SK-N-MC (cell line): ENCODE measurements around the gene IRF2BPL.

Experiments
- DNase-seq: peaks from one replicate; pipeline ENCODE4 v3.0.0-alpha.2; 2011; ENCODE audit warnings: low read depth, low spot score
- H3K27ac ChIP-seq: fragments of 200-600 bp; sonication (generic); 2 replicates; pipeline ENCODE4 v1.5.1; 2016; ENCODE audit warnings: mixed run types
- H3K36me3 ChIP-seq: fragments of 200-600 bp; sonication (generic); 2 replicates; pipeline ENCODE4 v1.6.1; 2017; ENCODE audit warnings: antibody characterized with exemption, low read length, mixed read lengths; ENCODE audit not compliant: insufficient read depth
- H3K4me3 ChIP-seq: fragments of 200-600 bp; sonication (generic); 2 replicates; pipeline ENCODE4 v1.5.1; 2016
- H3K9ac ChIP-seq: fragments of 200-600 bp; sonication (generic); 2 replicates; pipeline ENCODE4 v1.8.0; 2017; ENCODE audit warnings: mixed run types, mixed read lengths; ENCODE audit not compliant: insufficient read length
- H3K9me3 ChIP-seq: fragments of 200-600 bp; sonication (generic); 2 replicates; pipeline ENCODE4 v1.6.1; 2017; ENCODE audit warnings: low read depth, mild to moderate bottlenecking, antibody characterized with exemption, low read length, moderate library complexity, mixed read lengths
- EZH2 ChIP-seq: fragments of 200-600 bp; sonication (generic); IDR thresholded peaks from one replicate; pipeline ENCODE4 v1.6.1; 2017; ENCODE audit warnings: antibody characterized with exemption
- FOXP2 ChIP-seq: optimal IDR thresholded peaks from 2 replicates; pipeline ENCODE3; 2011; ENCODE audit warnings: mild to moderate bottlenecking, moderate library complexity; ENCODE audit not compliant: insufficient read depth; ENCODE audit errors: extremely low read length, control extremely low read depth
- POLR2AphosphoS5 ChIP-seq: IDR thresholded peaks from 2 replicates; pipeline ENCODE4 v1.6.1; 2012; ENCODE audit warnings: mild to moderate bottlenecking, low read depth, low read length, borderline replicate concordance

IRF2BPL gene

GRCh38 chr14:76984787-76985375 is 43.6 kb downstream of the IRF2BPL start:
- Histone ChIP-seq H3K9me3 (no peaks in the 10 kb centered on the region), H3K4me3 (no peak overlapping the region), H3K36me3 (no peaks in the 10 kb centered on the region), H3K27ac (no peak overlapping the region), H3K9ac (no peak overlapping the region)
- DNase-seq, result no peak
- no peak for TF ChIP-seq POLR2AphosphoS5
- no peak for TF ChIP-seq FOXP2
- TF ChIP-seq EZH2, result no peak

DNA sequence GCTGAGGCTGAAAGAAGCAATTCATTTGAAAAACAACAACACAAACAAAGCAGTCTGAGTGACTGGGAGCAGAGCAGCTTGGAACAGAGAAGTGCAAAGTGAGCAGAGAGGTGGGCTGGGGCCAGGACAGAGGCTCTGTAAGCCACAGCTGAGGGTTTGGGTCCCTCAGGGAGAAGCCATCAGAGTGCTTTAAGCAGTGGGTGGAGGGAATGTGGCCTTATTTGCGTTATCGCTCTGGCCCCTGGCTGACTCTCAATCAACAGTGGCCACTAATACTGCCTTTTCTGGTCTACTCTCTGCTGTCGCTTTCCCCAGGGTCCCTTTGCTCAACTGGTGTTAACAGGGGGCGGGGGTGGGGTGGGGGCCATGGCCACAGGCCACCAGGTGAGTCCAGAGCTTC is 44.2 kb downstream of the IRF2BPL start:
- H3K27ac ChIP-seq, result no peak overlapping the region
- H3K9me3 ChIP-seq, result no peaks in the 10 kb centered on the region
- no peak overlapping the region for H3K4me3 ChIP-seq
- TF ChIP-seq FOXP2, result no peak
- TF ChIP-seq EZH2, result no peak
- TF ChIP-seq POLR2AphosphoS5, result no peak
- DNase-seq, result no peak
- H3K36me3 ChIP-seq, result no peaks in the 10 kb centered on the region
- H3K9ac ChIP-seq, result no peak overlapping the region

DNA sequence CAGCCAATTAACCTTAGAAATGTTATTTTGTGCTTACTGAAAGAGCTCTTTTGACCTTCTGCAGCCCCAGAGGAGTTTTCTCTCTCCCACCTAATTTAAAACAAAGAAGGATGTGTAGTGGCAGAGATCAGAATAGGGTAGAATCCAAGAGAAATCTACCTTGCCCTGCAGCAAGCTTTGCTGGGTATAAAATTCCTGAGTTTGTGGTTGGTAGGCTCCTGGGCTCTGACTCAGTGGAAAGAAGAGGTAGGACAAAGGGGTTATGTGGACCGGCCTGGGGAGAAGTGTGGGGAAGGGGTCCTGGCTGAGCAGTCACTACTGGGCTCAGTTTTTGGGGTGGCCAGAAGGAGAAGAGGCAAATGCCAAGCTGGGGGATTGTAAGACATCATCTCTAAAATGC is 46.8 kb downstream of the IRF2BPL start:
- H3K4me3 ChIP-seq, result no peak overlapping the region
- H3K27ac ChIP-seq, result no peak overlapping the region
- no peak for TF ChIP-seq EZH2
- no peak for TF ChIP-seq POLR2AphosphoS5
- TF ChIP-seq FOXP2, result no peak
- H3K9ac ChIP-seq, result no peak overlapping the region
- H3K36me3 ChIP-seq, result no peaks in the 10 kb centered on the region
- no peaks in the 10 kb centered on the region for H3K9me3 ChIP-seq
- no peak for DNase-seq

- Histone ChIP-seq H3K4me3 (no peak overlapping the region), H3K9ac (no peak overlapping the region), H3K27ac (no peak overlapping the region), H3K36me3 (no peaks in the 10 kb centered on the region), H3K9me3 (no peaks in the 10 kb centered on the region)
- DNase-seq, result no peak
- no peak for TF ChIP-seq FOXP2
- no peak for TF ChIP-seq POLR2AphosphoS5
- no peak for TF ChIP-seq EZH2
These were observed 50.5 kb downstream of the IRF2BPL start for GRCh38 chr14:76977793-76978720.

GRCh38 chr14:76976240-76977005 is 52.1 kb downstream of the IRF2BPL start:
- DNase-seq, result no peak
- no peak for TF ChIP-seq FOXP2
- TF ChIP-seq POLR2AphosphoS5, result no peak
- TF ChIP-seq EZH2, result no peak
- H3K9me3 ChIP-seq, result no peaks in the 10 kb centered on the region
- no peak overlapping the region for H3K27ac ChIP-seq
- no peaks in the 10 kb centered on the region for H3K36me3 ChIP-seq
- H3K9ac ChIP-seq, result no peak overlapping the region
- no peak overlapping the region for H3K4me3 ChIP-seq

GRCh38 chr14:76975812-76976211 is 52.7 kb downstream of the IRF2BPL start:
- Histone ChIP-seq H3K4me3 (no peak overlapping the region), H3K27ac (no peak overlapping the region), H3K9ac (no peak overlapping the region), H3K36me3 (no peaks in the 10 kb centered on the region), H3K9me3 (no peaks in the 10 kb centered on the region)
- TF ChIP-seq POLR2AphosphoS5 (no peak), EZH2 (no peak), FOXP2 (no peak)
- DNase-seq, result no peak

DNA sequence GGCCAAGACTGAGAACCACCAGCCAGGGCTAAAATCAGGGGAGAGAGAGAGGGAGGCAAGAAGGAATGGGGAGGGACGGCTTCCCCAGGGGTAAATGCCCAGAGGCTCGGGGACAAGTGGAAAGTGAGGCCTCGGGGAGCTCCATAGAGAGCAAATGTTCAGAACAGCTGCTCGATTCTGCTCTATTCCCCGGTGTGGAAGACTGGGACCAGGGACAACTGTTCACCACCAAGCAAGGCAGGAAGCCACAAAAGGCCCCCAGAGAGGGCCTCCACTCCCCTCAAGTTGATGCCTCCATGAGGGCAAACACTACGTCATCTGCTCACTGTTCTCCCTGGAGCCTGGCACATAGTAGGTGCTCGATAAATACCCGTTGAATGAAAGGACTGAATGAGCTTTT is 53.5 kb downstream of the IRF2BPL start:
- TF ChIP-seq FOXP2 (no peak), POLR2AphosphoS5 (no peak), EZH2 (no peak)
- Histone ChIP-seq H3K27ac (no peak overlapping the region), H3K4me3 (no peak overlapping the region), H3K36me3 (no peaks in the 10 kb centered on the region), H3K9ac (no peak overlapping the region), H3K9me3 (no peaks in the 10 kb centered on the region)
- DNase-seq, result no peak
